Mesendoderm (in vitro differentiated cells): Measurements from ENCODE around the gene NGRN.
"Not testable (repeated sequence)": the region's sequence is repeated elsewhere in the genome, so short reads cannot be mapped to it uniquely, and the experiment has no call there.

Experiments used
- DNase-seq: peaks from one replicate; pipeline ENCODE4 v3.0.0; 2013
- H2AK5ac ChIP-seq: 2 replicates; pipeline ENCODE4 v1.6.1; 2013; ENCODE audit warnings: low read length, inconsistent platforms
- H2BK120ac ChIP-seq: 2 replicates; pipeline ENCODE4 v1.6.1; 2013; ENCODE audit warnings: low read depth, mild to moderate bottlenecking, low read length, moderate library complexity, mixed read lengths
- H2BK15ac ChIP-seq: replicated peaks from 2 replicates; pipeline ENCODE4 v1.6.1; 2013; ENCODE audit warnings: low read depth, mild to moderate bottlenecking, moderate library complexity
- H2BK5ac ChIP-seq: 2 replicates; pipeline ENCODE4 v1.6.1; 2013; ENCODE audit warnings: low read length, inconsistent platforms
- H3K18ac ChIP-seq: 2 replicates; pipeline ENCODE4 v1.6.1; 2013; ENCODE audit warnings: mild to moderate bottlenecking, low read length, mixed read lengths
- H3K23ac ChIP-seq: one replicate; pipeline ENCODE4 v1.6.1; 2013; ENCODE audit warnings: low read length
- H3K27ac ChIP-seq: 2 replicates; pipeline ENCODE4 v1.5.1; 2013; ENCODE audit warnings: low read depth, mild to moderate bottlenecking, inconsistent platforms, low read length, moderate library complexity
- H3K27me3 ChIP-seq: 2 replicates; pipeline ENCODE4 v1.6.1; 2013; ENCODE audit warnings: low read length, control low read depth, mild to moderate bottlenecking, inconsistent platforms; ENCODE audit not compliant: insufficient read depth, poor library complexity
- H3K36me3 ChIP-seq: 2 replicates; pipeline ENCODE4 v1.6.1; 2013; ENCODE audit warnings: low read length, inconsistent platforms; ENCODE audit not compliant: control insufficient read depth, insufficient read depth
- H3K4ac ChIP-seq: one replicate; pipeline ENCODE4 v1.6.1; 2013; ENCODE audit warnings: low read depth, mild to moderate bottlenecking, low read length, moderate library complexity
- H3K4me1 ChIP-seq: 2 replicates; pipeline ENCODE4 v1.6.1; 2013; ENCODE audit warnings: low read depth, low read length, inconsistent platforms; ENCODE audit not compliant: control insufficient read depth
- H3K4me2 ChIP-seq: 2 replicates; pipeline ENCODE4 v1.6.1; 2013; ENCODE audit warnings: low read length
- H3K4me3 ChIP-seq: 2 replicates; pipeline ENCODE4 v1.5.1; 2013; ENCODE audit warnings: mild to moderate bottlenecking, low read length
- H3K56ac ChIP-seq: one replicate; pipeline ENCODE4 v1.6.1; 2013; ENCODE audit warnings: low read length
- H3K79me1 ChIP-seq: 2 replicates; pipeline ENCODE4 v1.6.1; 2013; ENCODE audit warnings: low read length, inconsistent platforms
- H3K79me2 ChIP-seq: 2 replicates; pipeline ENCODE4 v1.6.1; 2013; ENCODE audit warnings: mild to moderate bottlenecking, low read length; ENCODE audit not compliant: control insufficient read depth, insufficient read depth
- H3K9ac ChIP-seq: 2 replicates; pipeline ENCODE4 v1.6.1; 2013; ENCODE audit warnings: low read length, inconsistent platforms
- H4K5ac ChIP-seq: one replicate; pipeline ENCODE4 v1.6.1; 2013; ENCODE audit warnings: low read length
- H4K8ac ChIP-seq: one replicate; pipeline ENCODE4 v1.6.1; 2013; ENCODE audit warnings: low read depth, mild to moderate bottlenecking, control low read depth, low read length, moderate library complexity
- WGBS: extraction: QIAGEN DNeasy Blood & Tissue Kit; methylation state at CpG from one replicate; pipeline ENCODE4 v1.1.7; 2013; ENCODE audit warnings: low lambda C conversion rate, missing lambda C conversion rate; ENCODE audit not compliant: insufficient coverage; ENCODE audit errors: extremely low coverage; 5-methylcytosine and 5-hydroxymethylcytosine counted together

The NGRN gene

GRCh38 chr15:90259524-90259923 is 5.9 kb upstream of the NGRN start:
- no peak overlapping the region for H4K5ac ChIP-seq
- no CpG with 5 or more reads among the region's 5 CpGs for WGBS
- no peak overlapping the region for H3K56ac ChIP-seq

GRCh38 chr15:90260731-90261130 is 4.7 kb upstream of the NGRN start:
- H3K4me3 ChIP-seq, H3K27ac ChIP-seq, H3K79me2 ChIP-seq, H3K9ac ChIP-seq, H3K18ac ChIP-seq, H3K23ac ChIP-seq, H3K4me1 ChIP-seq, H2BK5ac ChIP-seq, H2AK5ac ChIP-seq, H3K27me3 ChIP-seq, H3K4ac ChIP-seq, H3K36me3 ChIP-seq, H2BK120ac ChIP-seq, H3K79me1 ChIP-seq, H2BK15ac ChIP-seq, H3K4me2 ChIP-seq, H3K56ac ChIP-seq, H4K8ac ChIP-seq, H4K5ac ChIP-seq, DNase-seq: not testable (repeated sequence)
- WGBS: no CpG with 5 or more reads among the region's 6 CpGs

More at GRCh38 chr15:90259524-90259923, 5.9 kb upstream of the NGRN start:
- Histone ChIP-seq H3K9ac (no peak overlapping the region), H3K4me3 (no peak overlapping the region), H3K4me2 (no peak overlapping the region), H3K4me1 (no peaks in the 10 kb centered on the region), H3K4ac (no peak overlapping the region), H3K18ac (no peak overlapping the region), H2BK120ac (no peak overlapping the region), H3K79me1 (peaks cover 2% of the 10 kb centered on the region), H3K27ac (no peak overlapping the region), H2BK5ac (no peak overlapping the region), H3K36me3 (no peaks in the 10 kb centered on the region), H3K23ac (no peak overlapping the region), H3K79me2 (no peaks in the 10 kb centered on the region), H3K27me3 (no peaks in the 10 kb centered on the region), H2AK5ac (no peak overlapping the region), H2BK15ac (no peak overlapping the region), H4K8ac (no peak overlapping the region)
- no peak for DNase-seq

GRCh38 chr15:90261811-90262210 is 3.7 kb upstream of the NGRN start:
- no peaks in the 10 kb centered on the region for H3K36me3 ChIP-seq

GRCh38 chr15:90262426-90262825 is 3.0 kb upstream of the NGRN start:
- Histone ChIP-seq H3K4ac (no peak overlapping the region), H4K5ac (no peak overlapping the region), H3K4me1 (peaks cover 7% of the 10 kb centered on the region), H3K36me3 (no peaks in the 10 kb centered on the region), H2BK15ac (no peak overlapping the region), H3K9ac (no peak overlapping the region), H3K4me2 (no peak overlapping the region), H3K56ac (no peak overlapping the region), H3K27me3 (no peaks in the 10 kb centered on the region), H2BK120ac (no peak overlapping the region), H3K18ac (no peak overlapping the region), H3K79me1 (peaks cover 3% of the 10 kb centered on the region), H4K8ac (no peak overlapping the region), H3K4me3 (no peak overlapping the region), H3K23ac (no peak overlapping the region), H2AK5ac (no peak overlapping the region), H3K27ac (no peak overlapping the region), H3K79me2 (peaks cover 16% of the 10 kb centered on the region), H2BK5ac (no peak overlapping the region)
- no peak for DNase-seq
- no CpG with 5 or more reads among the region's 5 CpGs for WGBS

More at GRCh38 chr15:90261811-90262210, 3.7 kb upstream of the NGRN start:
- Histone ChIP-seq H3K27me3 (no peaks in the 10 kb centered on the region), H3K18ac (no peak overlapping the region), H2BK5ac (no peak overlapping the region), H2AK5ac (no peak overlapping the region), H3K4ac (no peak overlapping the region), H4K8ac (no peak overlapping the region), H3K56ac (no peak overlapping the region), H2BK15ac (no peak overlapping the region), H3K4me2 (no peak overlapping the region), H3K4me1 (peaks cover 4% of the 10 kb centered on the region), H3K9ac (no peak overlapping the region), H4K5ac (no peak overlapping the region), H3K27ac (no peak overlapping the region), H3K23ac (no peak overlapping the region), H2BK120ac (no peak overlapping the region), H3K4me3 (no peak overlapping the region), H3K79me1 (peaks cover 2% of the 10 kb centered on the region), H3K79me2 (peaks cover 10% of the 10 kb centered on the region)
- no CpG with 5 or more reads among the region's 5 CpGs for WGBS
- no peak for DNase-seq

GRCh38 chr15:90264671-90265070 is 801 bp upstream of the NGRN start:
- peak overlapping the region; percentile 24 for H3K23ac ChIP-seq
- no peaks in the 10 kb centered on the region for H3K36me3 ChIP-seq
- peak overlapping the region; percentile 94 for H3K4me2 ChIP-seq
- no peak for DNase-seq
- no peak overlapping the region for H2BK5ac ChIP-seq
- H3K4me3 ChIP-seq: peak overlapping the region; percentile 94
- peak overlapping the region; percentile 97 for H3K56ac ChIP-seq
- H2BK15ac ChIP-seq: no peak overlapping the region
- peak overlapping the region; percentile 98 for H2AK5ac ChIP-seq
- H4K8ac ChIP-seq: no peak overlapping the region
- no peak overlapping the region for H3K18ac ChIP-seq
- peak overlapping the region; percentile 97 for H4K5ac ChIP-seq
- H3K79me2 ChIP-seq: peaks cover 32% of the 10 kb centered on the region
- peaks cover 11% of the 10 kb centered on the region for H3K4me1 ChIP-seq
- peak overlapping the region; percentile 91 for H3K27ac ChIP-seq
- H2BK120ac ChIP-seq: no peak overlapping the region
- H3K4ac ChIP-seq: peak overlapping the region; percentile 28
- peak overlapping the region; percentile 95 for H3K9ac ChIP-seq
- peaks cover 8% of the 10 kb centered on the region for H3K79me1 ChIP-seq
- H3K27me3 ChIP-seq: no peaks in the 10 kb centered on the region
- no CpG with 5 or more reads among the region's 4 CpGs for WGBS

GRCh38 chr15:90266061-90266431 is 574 bp downstream of the NGRN start:
- peak overlapping the region; percentile 95 for H3K9ac ChIP-seq
- no peak overlapping the region for H4K8ac ChIP-seq
- peaks cover 4% of the 10 kb centered on the region for H3K36me3 ChIP-seq
- no CpG with 5 or more reads among the region's 16 CpGs for WGBS
- peak; percentile 82 for DNase-seq
- H3K27ac ChIP-seq: peak overlapping the region; percentile 86
- peak overlapping the region; percentile 65 for H3K4ac ChIP-seq
- H2AK5ac ChIP-seq: peak overlapping the region; percentile 48
- peaks cover 45% of the 10 kb centered on the region for H3K79me2 ChIP-seq
- H2BK15ac ChIP-seq: no peak overlapping the region
- H3K4me1 ChIP-seq: peaks cover 11% of the 10 kb centered on the region
- no peak overlapping the region for H3K23ac ChIP-seq
- H2BK5ac ChIP-seq: peak overlapping the region; percentile 71
- no peak overlapping the region for H2BK120ac ChIP-seq
- peak overlapping the region; percentile 72 for H3K4me2 ChIP-seq
- peaks cover 18% of the 10 kb centered on the region for H3K79me1 ChIP-seq
- H4K5ac ChIP-seq: no peak overlapping the region
- no peaks in the 10 kb centered on the region for H3K27me3 ChIP-seq
- H3K4me3 ChIP-seq: peak overlapping the region; percentile 94
- peak overlapping the region; percentile 85 for H3K18ac ChIP-seq
- peak overlapping the region; percentile 97 for H3K56ac ChIP-seq
